H54 (cell line): ENCODE measurements around the gene RETREG3.
"Not testable (repeated sequence)": the region's sequence is repeated elsewhere in the genome, so short reads cannot be mapped to it uniquely, and the experiment has no call there.

ENCODE experiments used
- DNase-seq: peaks from one replicate; pipeline ENCODE4 v3.0.0; 2011; ENCODE audit warnings: low spot score, mixed read lengths; ENCODE audit not compliant: insufficient read length
- FAIRE-seq: peaks from 3 replicates; lab custom pipeline; 2011; peaks lifted over from hg19 to GRCh38; lab: Jason Lieb, UNC
- POLR2A ChIP-seq: IDR thresholded peaks from 2 replicates; pipeline ENCODE4 v1.6.1; 2011; ENCODE audit warnings: low read depth, mild to moderate bottlenecking, low read length

RETREG3 gene, protein sequence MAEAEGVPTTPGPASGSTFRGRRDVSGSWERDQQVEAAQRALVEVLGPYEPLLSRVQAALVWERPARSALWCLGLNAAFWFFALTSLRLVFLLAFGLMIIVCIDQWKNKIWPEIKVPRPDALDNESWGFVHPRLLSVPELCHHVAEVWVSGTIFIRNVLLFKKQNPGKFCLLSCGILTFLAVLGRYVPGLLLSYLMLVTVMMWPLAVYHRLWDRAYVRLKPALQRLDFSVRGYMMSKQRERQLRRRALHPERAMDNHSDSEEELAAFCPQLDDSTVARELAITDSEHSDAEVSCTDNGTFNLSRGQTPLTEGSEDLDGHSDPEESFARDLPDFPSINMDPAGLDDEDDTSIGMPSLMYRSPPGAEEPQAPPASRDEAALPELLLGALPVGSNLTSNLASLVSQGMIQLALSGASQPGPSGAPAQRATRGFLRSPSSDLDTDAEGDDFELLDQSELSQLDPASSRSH

DNA sequence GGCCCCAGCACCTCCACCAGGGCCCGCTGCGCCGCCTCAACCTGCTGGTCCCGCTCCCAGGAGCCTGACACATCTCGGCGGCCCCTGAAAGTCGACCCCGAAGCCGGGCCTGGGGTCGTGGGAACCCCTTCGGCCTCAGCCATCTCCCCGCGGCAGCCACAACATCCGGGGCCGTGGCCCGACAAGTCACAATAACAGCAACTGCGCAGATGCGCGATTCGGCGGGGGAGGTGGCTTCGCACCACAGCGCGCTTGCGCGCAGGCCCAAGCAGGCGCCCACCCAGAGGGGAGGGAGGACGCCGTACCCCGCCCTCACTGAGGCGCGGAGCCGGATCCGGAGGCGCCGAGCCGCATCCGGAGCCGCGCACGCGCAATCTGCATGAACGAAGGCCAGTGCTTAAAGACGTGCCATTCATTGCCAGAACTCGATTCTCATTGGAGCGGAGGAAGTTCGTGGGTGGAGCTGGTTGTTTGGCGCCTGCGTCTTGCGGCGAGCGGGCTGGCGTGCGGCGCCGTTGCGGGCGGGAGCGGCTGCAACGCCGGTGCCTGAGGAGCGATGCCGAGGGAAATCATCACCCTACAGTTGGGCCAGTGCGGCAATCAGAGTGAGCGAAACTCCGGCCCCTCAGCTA, at the start of gene RETREG3, which contains the start of gene TUBG1:
Gene RETREG3, minus strand, starts transcription at position 193 of the 632 bp plus-strand sequence. Its CDS starts 50 bp downstream, at position 143.
Gene TUBG1, plus strand, starts transcription at position 502 of the 632 bp plus-strand sequence. Its CDS starts 55 bp downstream, at position 557.
- FAIRE-seq, result peak; percentile 67
- TF ChIP-seq POLR2A, result peak; percentile 99
- peak; percentile 95 for DNase-seq

DNA sequence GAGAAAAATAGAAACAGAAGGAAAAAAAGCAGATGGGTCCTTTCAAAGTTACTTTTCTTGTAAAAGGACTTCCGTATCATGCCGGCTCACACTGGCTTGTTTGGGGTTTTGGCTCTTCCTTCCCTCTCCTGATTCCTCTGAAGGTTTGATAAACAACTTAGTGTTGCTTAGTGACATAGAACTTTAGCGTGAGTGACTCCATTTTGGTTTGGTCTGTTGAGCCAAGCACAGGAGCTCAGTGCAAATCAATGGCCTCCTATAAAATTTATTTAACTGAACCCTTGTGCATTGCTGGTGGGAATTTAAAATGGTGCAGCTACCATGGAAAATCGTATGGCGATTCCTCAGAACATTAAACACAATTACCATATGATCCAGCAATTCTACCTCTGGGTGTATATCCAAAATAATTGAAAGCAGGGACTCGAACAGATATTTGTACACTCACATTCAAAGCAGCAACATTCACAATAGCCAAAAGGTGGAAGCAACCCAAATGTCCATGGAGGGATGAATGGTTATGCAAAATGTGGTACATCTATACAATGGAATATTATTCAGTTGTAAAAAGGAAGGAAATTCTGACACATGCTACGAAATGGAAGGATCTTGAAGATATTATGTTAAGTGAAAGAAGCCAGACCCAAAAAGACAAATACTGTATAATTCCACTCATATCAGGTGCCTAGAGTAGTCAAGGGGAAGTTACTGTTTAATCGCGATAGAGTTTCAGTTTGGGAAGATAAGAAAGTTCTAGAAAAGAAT, 48.8 kb upstream of the RETREG3 start:
- DNase-seq (no peak), FAIRE-seq (no peak)
- no peak for TF ChIP-seq POLR2A

DNA sequence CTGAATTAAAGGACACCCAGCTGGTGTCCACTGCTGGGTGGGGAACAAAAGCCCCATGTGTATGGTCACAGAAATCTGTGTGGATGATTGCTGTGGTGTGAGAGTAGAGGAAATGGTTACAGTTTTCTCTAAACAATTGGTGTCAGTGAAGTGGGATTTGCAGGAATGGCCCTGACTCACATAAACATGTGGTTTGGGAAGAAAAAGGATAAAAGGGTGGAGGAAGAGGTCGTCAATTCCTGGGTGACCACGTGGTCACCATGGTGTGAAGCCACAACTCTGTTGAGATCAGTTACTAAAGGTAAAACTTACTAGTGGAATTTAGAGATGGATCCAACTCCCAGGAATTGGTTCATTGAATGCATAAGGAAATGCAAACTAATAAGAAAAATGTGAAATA, 46.4 kb upstream of the RETREG3 start:
- DNase-seq (no peak), FAIRE-seq (no peak)
- no peak for TF ChIP-seq POLR2A

DNA sequence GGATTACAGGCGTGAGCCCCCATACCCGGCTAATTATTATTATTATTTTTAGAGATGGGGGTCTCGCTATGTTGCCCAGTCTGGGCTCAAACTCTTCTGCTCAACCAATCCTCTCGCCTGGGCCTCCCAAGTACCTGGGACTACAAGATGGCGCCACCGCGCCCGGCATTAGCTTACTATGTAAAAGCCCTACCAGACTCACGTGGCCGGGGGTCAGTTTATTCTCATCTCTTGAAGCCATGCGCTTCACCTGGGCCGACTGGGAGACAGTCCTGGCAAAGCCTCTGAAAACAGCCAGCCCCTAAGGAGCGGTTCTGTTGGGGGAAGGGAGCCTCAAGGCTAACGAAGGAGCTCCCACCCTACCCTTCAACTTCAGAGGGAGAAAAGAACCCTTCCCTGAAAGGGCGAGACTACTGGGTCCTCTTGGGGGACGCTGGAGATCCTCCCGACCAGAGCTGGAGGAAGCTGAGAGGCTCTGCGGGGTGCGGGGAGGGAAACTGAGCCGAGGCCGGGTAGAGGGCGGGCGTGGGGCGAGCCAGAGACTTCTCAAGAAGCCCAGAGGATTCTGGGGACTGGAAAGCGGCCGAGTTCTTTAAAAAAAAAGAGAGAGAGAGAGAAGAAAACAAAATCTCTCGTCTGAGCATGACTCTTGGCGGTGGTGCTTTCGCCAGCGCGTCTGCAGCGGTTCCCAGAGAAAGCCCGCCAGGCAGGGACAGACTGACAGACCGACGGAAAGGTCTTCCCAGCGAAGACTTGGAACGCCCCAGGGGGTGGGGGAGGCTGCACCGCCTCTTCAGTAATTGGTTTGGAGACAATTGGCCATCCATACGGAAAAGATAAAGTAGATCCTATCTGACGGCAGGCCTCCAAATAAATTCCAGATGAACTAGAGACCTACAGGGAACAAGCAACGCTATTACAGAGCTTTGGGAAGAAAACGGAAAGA, 44.3 kb upstream of the RETREG3 start:
- TF ChIP-seq POLR2A, result no peak
- DNase-seq, result no peak
- no peak for FAIRE-seq

DNA sequence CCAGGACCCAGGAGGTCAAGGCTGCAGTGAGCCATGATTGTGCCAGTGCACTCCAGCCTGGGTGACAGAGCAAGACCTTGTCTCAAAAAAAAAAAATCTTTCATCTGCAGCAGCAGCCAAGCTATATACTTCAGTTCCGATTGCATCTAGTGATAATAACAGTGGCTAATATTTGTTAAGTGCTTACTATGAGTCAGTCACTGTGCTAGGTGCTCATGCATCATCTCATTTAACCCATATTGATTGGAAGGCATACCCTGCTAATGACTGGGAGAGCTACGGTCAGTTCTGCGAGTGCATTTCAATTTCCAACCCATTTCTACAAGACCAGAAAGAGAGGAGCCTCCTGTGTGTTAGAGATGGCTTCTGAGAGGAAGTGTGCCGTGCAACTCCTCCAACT, 42.2 kb upstream of the RETREG3 start:
- no peak for TF ChIP-seq POLR2A
- FAIRE-seq (no peak), DNase-seq (no peak)

DNA sequence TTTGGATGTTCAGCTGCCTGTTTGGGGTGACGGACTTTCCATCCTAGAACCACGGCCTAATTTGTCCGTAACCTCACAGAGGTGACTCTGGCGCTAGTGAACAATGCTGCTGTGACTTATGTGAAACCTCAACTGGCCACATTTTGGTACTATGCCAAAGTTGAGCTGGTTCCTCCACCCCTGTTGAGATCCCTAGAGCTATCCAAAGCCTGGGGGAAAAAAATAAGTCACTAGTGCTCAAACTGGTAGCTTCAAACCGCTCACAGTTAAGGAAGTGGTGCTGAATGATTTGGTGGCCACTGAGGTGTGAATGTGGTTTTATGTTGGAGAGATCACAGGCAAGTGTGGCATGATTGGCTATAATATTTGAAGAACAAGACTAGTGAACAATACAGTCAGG, 38.6 kb upstream of the RETREG3 start:
- no peak for DNase-seq
- FAIRE-seq, result no peak
- TF ChIP-seq POLR2A, result no peak

DNA sequence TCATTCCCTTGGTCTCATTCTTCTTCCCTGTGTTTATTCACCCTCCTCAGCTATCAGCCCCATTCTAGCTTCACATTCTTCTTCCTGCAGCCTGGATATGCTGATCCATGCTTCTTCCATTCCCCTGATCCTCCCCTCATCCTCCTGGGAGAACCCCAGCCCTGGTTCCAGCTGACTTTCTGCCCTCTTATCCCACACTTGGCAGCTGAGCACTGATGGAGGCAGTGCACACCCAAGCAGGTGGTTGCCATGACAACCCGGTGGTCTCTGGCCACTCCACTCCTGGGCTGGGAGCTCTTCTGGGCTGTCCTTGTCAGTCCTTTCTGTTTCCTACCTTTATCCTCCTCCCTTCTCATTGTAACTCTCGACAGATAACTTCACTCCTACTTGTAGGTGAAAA, 33.2 kb upstream of the RETREG3 start:
- FAIRE-seq (no peak), DNase-seq (no peak)
- TF ChIP-seq POLR2A, result no peak

DNA sequence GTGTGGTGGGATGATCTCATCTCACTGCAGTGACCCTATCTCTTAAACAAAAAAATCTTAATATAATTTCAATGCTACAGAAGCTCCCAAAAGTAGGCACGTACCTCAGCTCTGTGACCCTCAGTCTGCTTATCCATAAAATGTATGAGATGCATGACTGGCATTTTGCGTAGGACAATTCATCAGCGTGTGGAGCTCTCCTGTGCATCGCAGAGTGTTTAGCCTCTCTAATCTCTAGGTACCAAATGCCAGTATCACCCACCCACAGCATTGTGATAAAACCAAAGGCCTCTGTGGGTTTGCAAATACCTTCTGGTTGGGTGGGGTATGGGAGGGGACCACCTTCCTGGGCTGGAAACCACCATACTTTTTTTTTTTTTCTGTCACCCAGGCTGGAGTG, 30.9 kb upstream of the RETREG3 start:
- no peak for DNase-seq
- no peak for FAIRE-seq
- TF ChIP-seq POLR2A, result no peak

DNA sequence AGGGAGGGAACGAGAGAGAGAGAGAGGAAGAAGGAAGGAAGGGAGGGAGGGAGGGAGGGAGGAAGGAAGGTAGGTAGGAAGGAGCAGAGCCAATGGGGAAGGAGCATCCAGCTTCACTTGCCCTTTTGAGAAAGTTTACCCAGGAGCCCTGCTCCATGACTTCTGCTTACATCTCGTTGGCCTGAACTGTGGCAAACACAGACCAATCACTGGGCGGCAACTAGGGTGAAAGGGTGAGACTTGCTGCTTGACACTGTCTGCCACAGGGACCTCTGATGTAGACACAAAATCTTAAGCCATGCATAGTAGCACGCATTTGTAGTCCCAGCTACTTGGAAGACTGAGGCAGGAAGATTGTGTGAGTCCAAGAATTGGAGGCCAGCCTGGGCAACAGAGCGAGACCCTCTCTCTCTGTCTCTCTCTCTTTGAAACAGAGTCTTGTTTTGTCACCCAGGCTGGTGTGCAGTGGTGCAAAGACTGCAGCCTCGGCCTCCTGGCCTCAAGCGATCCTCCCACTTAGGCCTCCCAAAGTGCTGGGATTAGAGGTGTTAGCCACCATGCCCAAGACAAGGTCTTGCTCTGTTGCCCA, 30.4 kb upstream of the RETREG3 start:
- DNase-seq (no peak), FAIRE-seq (no peak)
- TF ChIP-seq POLR2A, result no peak

DNA sequence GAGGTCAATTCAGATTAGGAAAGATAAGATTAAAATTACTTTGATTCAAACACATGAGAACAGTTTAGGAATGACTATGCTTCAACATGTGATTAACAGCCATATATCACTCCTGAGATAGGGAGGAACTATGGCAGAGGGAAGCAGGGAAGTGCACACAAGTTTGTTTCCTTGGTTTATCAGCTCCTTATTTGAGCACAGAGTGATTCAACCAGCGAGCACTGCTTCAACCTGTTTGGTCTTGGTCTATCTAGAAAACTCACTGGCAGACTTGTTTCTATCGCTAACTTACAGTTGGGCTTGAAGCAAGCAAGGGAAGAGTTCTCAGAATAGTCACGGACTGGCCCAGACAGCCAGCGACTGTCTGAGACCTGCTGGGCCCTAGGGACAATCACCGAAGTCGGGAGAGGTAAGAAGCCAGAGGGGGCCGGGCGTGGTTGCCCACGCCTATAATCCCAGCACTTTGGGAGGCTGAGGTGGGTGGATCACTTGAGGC, 23.8 kb upstream of the RETREG3 start:
- no peak for TF ChIP-seq POLR2A
- FAIRE-seq (no peak), DNase-seq (no peak)

DNA sequence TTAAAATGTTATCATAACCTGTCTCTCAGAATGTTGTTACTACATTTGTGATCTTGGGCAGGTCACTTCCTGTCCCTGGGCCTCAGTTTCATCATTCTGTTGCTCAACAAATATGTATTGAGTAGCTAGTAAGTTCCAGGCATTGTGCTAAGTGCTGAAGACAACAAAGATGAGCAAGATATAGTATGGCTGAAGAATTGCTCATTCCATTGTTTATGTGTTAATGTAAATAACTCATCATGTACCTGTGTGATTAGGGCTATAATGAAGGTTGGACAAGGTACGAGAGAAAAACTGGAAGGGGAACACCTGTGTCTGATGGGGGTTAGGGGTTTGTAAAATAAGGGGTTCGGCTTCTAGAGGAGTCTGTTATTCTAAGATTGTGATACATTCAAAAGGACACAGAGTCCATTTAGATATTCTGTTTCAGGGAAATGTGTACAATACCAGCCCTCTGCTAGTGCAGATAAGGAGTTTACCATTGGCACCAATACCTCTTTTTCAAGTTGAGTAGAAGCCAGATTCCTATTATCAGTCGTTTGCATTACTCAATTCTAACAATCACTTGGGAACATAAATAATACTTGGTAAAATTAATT, 20.3 kb upstream of the RETREG3 start:
- no peak for TF ChIP-seq POLR2A
- FAIRE-seq, result no peak
- DNase-seq, result no peak

DNA sequence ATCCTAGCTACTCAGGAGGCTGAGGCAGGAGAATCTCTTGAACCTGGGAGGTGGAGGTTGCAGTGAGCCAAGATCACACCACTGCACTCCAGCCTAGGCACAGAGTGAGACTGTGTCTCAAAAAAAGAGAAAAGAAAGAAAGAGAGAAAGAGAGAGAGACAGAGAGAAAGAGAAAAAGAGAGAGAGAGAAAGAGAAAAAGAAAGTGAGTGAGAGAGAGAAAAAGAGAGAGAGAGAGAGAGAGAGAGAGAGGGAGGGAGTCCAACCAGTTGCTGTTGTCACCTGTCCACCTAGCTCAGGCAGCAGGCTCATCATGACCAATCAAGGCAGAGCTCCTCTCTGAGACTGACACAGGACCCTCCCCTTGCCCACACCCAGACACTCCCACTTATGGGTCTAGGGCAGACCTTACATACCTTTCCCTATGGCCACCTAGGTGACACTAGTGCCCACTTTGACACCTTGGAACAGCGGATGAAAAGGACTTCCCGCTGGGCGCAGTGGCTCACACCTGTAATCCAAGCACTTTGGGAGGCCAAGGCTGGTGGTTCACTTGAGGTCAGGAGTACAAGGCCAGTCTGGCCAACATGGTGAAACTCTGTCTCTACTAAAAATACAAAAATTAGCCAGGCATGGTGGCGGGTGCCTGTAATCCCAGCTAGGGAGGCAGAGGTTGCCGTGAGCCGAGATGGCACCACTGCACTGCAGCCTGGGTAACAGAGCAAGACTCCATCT, 18.0 kb upstream of the RETREG3 start:
- DNase-seq, FAIRE-seq: not testable (repeated sequence)
